SU-DHL-6 (cell line): ENCODE data around the gene STX8.
"Not testable (repeated sequence)": the region's sequence is repeated elsewhere in the genome, so short reads cannot be mapped to it uniquely, and the experiment has no call there.

Experiments
- H2AFZ ChIP-seq: fragments of 200-600 bp; sonication (generic); 2 replicates; pipeline ENCODE4 v1.6.1; 2014; ENCODE audit warnings: low read depth, mild to moderate bottlenecking, moderate library complexity, mixed read lengths, antibody characterized with exemption, low read length; ENCODE audit not compliant: severe bottlenecking
- H3F3A ChIP-seq: fragments of 200-600 bp; shearing (Covaris generic); 2 replicates; pipeline ENCODE4 v1.6.0; 2016; ENCODE audit warnings: antibody characterized with exemption, mild to moderate bottlenecking; ENCODE audit not compliant: insufficient read depth
- H3K27ac ChIP-seq: fragments of 200-600 bp; sonication (generic); 2 replicates; pipeline ENCODE4 v1.5.1; 2016; ENCODE audit warnings: low read depth, mild to moderate bottlenecking, low read length, moderate library complexity, mixed read lengths
- H3K27me3 ChIP-seq: fragments of 200-600 bp; sonication (generic), shearing (Covaris generic); 2 replicates; pipeline ENCODE4 v1.6.0; 2014; ENCODE audit warnings: mild to moderate bottlenecking, low read length
- H3K36me3 ChIP-seq: fragments of 200-600 bp; sonication (generic); 2 replicates; pipeline ENCODE4 v1.6.1; 2014; ENCODE audit warnings: mild to moderate bottlenecking, low read length, mixed read lengths
- H3K4me2 ChIP-seq: fragments of 300-600, 200-600 bp; shearing (Covaris generic), sonication (generic); 2 replicates; pipeline ENCODE4 v1.6.0; 2014; ENCODE audit warnings: low read length, low read depth, mild to moderate bottlenecking; ENCODE audit not compliant: poor library complexity, severe bottlenecking
- H3K4me3 ChIP-seq: fragments of 200-600 bp; sonication (generic); 2 replicates; pipeline ENCODE4 v1.5.1; 2014; ENCODE audit warnings: antibody characterized with exemption, low read length, mild to moderate bottlenecking, mixed read lengths; ENCODE audit not compliant: insufficient read depth, poor library complexity, severe bottlenecking
- H3K79me2 ChIP-seq: fragments of 200-600 bp; sonication (generic); 2 replicates; pipeline ENCODE4 v1.6.1; 2014; ENCODE audit warnings: mild to moderate bottlenecking, low read length, moderate library complexity; ENCODE audit not compliant: insufficient read depth
- H3K9ac ChIP-seq: fragments of 200-600 bp; sonication (generic); 2 replicates; pipeline ENCODE4 v1.7.0; 2014; ENCODE audit warnings: mild to moderate bottlenecking, low read length
- H3K9me2 ChIP-seq: fragments of 200-600 bp; sonication (generic); replicated peaks from 2 replicates; pipeline ENCODE4 v1.6.1; 2014; ENCODE audit warnings: low read length; ENCODE audit not compliant: insufficient read depth
- H3K9me3 ChIP-seq: fragments of 200-600 bp; sonication (generic); 2 replicates; pipeline ENCODE4 v1.6.1; 2014; ENCODE audit warnings: low read length, mixed read lengths; ENCODE audit not compliant: insufficient read depth
- H4K20me1 ChIP-seq: fragments of 200-600 bp; sonication (generic); 2 replicates; pipeline ENCODE4 v1.6.1; 2014; ENCODE audit warnings: low read depth, mild to moderate bottlenecking, antibody characterized with exemption, low read length, moderate library complexity, mixed read lengths
- CTCF ChIP-seq: fragments of 200-600 bp; sonication (generic); IDR thresholded peaks from one replicate; pipeline ENCODE4 v1.5.1; 2017; ENCODE audit warnings: antibody characterized with exemption, mild to moderate bottlenecking, low read length, moderate library complexity; ENCODE audit not compliant: insufficient read depth, poor library complexity, severe bottlenecking
- EZH2phosphoT487 ChIP-seq: fragments of 200-600 bp; sonication (generic), shearing (Covaris generic); conservative IDR thresholded peaks from 2 replicates; pipeline ENCODE4 v1.6.1; 2018; ENCODE audit warnings: mild to moderate bottlenecking, antibody characterized with exemption, low read length, moderate library complexity, mixed read lengths

STX8 gene

GRCh38 chr17:9564104-9564503 lies 11.5 kb downstream of the STX8 start:
- Histone ChIP-seq H2AFZ (no peak overlapping the region), H4K20me1 (no peaks in the 10 kb centered on the region), H3K27me3 (no peaks in the 10 kb centered on the region), H3K9ac (no peak overlapping the region), H3K27ac (no peak overlapping the region), H3F3A (peaks cover 8% of the 10 kb centered on the region), H3K9me3 (no peaks in the 10 kb centered on the region), H3K4me3 (no peak overlapping the region), H3K4me2 (no peak overlapping the region), H3K79me2 (peaks cover 15% of the 10 kb centered on the region; the same call in 1 of the 2 replicates), H3K36me3 (peaks cover 5% of the 10 kb centered on the region), H3K9me2 (no peaks in the 10 kb centered on the region)
- TF ChIP-seq CTCF, result no peak
- no peak for TF ChIP-seq EZH2phosphoT487

- Histone ChIP-seq H3K4me3 (no peak overlapping the region), H3K79me2 (0 out of 2 replicates have a peak, but pooled peaks cover 12% of the 10 kb centered on the region), H4K20me1 (no peaks in the 10 kb centered on the region), H3F3A (no peaks in the 10 kb centered on the region), H3K9me2 (no peaks in the 10 kb centered on the region), H3K27me3 (no peaks in the 10 kb centered on the region), H3K4me2 (no peak overlapping the region), H3K27ac (no peak overlapping the region), H2AFZ (no peak overlapping the region), H3K9ac (no peak overlapping the region), H3K36me3 (no peaks in the 10 kb centered on the region; the same call in 1 of the 2 replicates), H3K9me3 (no peaks in the 10 kb centered on the region)
- TF ChIP-seq EZH2phosphoT487 (no peak), CTCF (no peak)
These were observed 17.8 kb downstream of the STX8 start for GRCh38 chr17:9557857-9558256.

DNA sequence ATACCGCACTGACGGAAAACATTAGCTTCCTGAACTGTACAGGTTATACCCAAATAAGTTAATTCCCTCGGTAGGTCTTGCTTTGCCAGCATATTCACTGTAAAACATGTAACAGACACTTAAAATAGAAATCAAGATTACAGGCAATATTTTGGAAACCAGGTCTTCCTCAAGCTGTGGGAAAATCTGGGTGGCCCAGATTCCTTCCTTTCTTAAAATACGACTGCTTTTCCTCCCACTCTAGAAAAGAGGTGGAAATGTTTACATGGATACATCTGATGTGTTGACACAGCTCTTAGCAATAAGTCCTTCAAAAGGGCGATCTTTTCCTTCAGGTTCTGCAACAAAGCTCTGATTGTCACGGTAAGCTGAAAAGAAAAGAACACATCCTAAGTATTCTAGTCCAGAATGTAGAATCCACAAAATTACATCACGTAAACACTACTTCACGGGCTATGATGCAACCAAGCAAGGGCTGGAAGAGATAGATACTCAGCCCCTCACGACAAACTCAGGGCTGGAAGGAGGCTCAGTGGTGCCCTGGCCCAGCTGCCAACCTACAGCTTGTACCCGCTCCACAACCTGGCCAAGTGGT lies 18.4 kb downstream of the STX8 start:
- H3K27me3 ChIP-seq, result no peaks in the 10 kb centered on the region
- no peak overlapping the region for H3K4me2 ChIP-seq
- H3K4me3 ChIP-seq, result no peak overlapping the region
- H3K79me2 ChIP-seq, result 0 out of 2 replicates have a peak, but pooled peaks cover 12% of the 10 kb centered on the region
- no peaks in the 10 kb centered on the region for H4K20me1 ChIP-seq
- H3K9ac ChIP-seq, result no peak overlapping the region
- no peaks in the 10 kb centered on the region for H3K9me2 ChIP-seq
- TF ChIP-seq CTCF (no peak), EZH2phosphoT487 (no peak)
- no peaks in the 10 kb centered on the region for H3F3A ChIP-seq
- H2AFZ ChIP-seq, result no peak overlapping the region
- H3K27ac ChIP-seq, result no peak overlapping the region
- H3K36me3 ChIP-seq, result no peaks in the 10 kb centered on the region; the same call in 1 of the 2 replicates
- H3K9me3 ChIP-seq, result no peaks in the 10 kb centered on the region

DNA sequence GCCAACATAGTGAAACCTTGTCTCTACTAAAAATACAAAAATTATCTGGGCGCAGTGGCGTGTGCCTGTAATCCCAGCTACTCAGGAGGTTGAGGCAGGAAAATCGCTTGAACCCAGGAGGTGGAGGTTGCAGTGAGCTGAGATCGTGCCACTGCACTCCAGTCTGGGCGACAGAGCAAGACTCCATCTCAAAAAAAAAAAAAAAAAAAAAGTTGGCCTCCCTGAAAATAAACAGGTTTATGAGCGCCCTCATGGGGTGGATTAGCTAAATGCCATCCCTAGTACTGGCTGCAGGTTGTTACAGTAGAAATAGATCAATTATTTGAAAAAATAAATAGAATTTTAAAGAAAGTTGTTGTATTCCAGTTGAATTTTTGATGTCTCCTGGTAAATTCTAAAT lies 20.9 kb downstream of the STX8 start:
- H3F3A ChIP-seq, H3K4me3 ChIP-seq, H3K36me3 ChIP-seq: not testable (repeated sequence)

More for the DNA sequence above, 20.9 kb downstream of the STX8 start:
- not testable (repeated sequence) for H3K27me3 ChIP-seq, H3K27ac ChIP-seq, H2AFZ ChIP-seq, H3K79me2 ChIP-seq, H4K20me1 ChIP-seq, H3K9me2 ChIP-seq, H3K4me2 ChIP-seq, H3K9me3 ChIP-seq, H3K9ac ChIP-seq
